ENCODE measurements around the gene RPS19BP1. TPM values are rescaled to one million over a fixed set of nuclear protein-coding genes. Genes with fewer than 3 reads are reported as not detected.

RPS19BP1 gene, protein sequence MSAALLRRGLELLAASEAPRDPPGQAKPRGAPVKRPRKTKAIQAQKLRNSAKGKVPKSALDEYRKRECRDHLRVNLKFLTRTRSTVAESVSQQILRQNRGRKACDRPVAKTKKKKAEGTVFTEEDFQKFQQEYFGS
- total RNA-seq = 20.0 TPM
- 147 TPM for polyA plus RNA-seq

DNA sequence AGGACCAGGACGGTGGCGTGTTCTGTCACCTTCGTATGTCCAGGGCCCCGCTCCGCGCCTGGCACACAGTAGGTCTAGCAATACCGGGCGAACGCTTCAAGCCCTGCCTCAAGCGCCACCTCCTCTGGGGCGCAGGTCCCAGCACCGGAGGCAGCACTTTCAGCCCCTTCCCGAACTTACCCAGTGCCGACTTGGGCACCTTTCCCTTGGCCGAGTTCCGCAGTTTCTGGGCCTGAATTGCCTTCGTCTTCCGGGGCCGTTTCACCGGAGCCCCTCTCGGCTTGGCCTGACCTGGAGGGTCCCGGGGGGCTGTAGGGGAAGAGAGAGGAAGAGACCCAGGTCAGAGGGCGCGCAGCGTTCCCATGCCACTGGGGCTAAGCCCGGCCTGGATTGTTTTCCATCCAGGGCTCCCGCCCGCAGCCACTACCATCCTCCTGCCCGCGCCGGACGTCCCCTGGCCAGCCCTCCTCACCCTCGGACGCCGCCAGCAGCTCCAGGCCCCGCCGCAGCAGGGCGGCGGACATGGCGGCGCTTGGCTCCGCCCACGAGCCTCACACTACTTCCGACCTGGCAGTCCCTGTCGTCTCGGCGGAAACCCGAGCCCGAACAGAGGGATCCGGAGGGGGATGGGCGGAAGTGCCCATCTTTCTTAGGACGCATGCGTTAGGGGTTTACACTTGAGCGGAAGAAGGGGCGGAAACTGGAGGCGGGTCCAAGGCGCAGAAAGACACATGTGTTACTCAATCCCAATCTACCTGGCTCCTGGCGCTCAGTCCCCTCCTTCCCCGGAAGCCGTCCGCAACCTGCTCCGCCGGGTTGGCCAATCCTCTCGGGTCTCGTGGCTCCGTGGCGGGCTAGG, at the start of gene RPS19BP1:
Gene RPS19BP1 (minus strand): TSS at position 534 of the 859 bp plus-strand sequence. CDS start 10 bp downstream, at position 524.
- H3K27ac ChIP-seq (ENCODE audit: low read depth) = peak within 1 kb of the TSS; percentile 87
- peak within 1 kb of the TSS; percentile 75 for H3K4me3 ChIP-seq (ENCODE audit: low read depth, low read length)
- DNase-seq (ENCODE audit: extremely low spot score) = peak; percentile 98
- no peaks in the 10 kb centered on the region for H3K4me1 ChIP-seq (ENCODE audit: insufficient read depth)
- H3K36me3 ChIP-seq (ENCODE audit: insufficient read depth) = no peaks in the 10 kb centered on the region
- under 1% methylated on average over 67 of the region's 67 CpGs for WGBS

DNA sequence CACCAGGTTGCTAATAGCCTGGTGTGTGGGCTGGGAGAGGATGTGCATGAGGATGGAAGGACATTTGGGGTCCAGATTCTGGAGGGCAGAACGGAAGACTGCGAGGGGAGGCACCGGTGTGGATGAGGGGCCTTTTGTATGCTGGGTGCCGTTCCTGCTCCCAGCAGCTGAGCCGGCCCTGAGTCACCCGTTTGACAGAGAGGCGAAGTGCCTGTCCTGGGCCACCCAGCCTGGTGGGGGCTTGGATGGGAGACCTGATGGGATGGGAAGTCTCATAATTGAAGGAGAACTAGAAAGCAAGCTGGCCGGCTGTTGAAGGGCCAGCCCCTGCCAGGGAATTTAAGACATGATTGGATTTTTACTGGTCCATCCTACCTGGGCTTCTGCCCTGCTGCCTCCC, 48.8 kb upstream of the RPS19BP1 start:
- Histone ChIP-seq H3K27ac (ENCODE audit: low read depth) (no peak overlapping the region), H3K4me3 (ENCODE audit: low read depth, low read length) (no peak overlapping the region), H3K4me1 (ENCODE audit: insufficient read depth) (no peaks in the 10 kb centered on the region), H3K36me3 (ENCODE audit: insufficient read depth) (no peaks in the 10 kb centered on the region)
- WGBS = 91% methylated on average over 8 of the region's 8 CpGs
- DNase-seq (ENCODE audit: extremely low spot score) = no peak

DNA sequence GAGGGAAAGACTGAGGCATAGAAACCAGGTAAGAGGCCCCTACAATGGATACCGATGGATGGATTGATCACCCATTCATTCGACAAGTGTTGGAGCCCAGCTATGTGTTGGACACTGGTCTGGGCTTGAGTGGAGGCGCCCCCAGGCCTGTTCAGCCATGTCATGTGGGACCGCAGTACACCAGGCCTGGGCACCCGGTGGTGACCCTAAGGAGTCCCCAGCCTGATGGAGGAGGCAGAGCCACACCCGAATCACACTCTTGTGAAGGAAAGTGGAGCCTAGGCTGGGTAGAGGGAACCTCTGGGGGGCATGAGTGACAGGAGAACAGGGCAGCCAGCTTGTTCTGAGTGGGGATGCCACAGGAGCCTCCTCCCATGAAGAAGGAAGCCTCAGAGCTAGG, 48.2 kb upstream of the RPS19BP1 start:
- H3K4me1 ChIP-seq (ENCODE audit: insufficient read depth) = no peaks in the 10 kb centered on the region
- 94% methylated on average over 6 of the region's 6 CpGs for WGBS
- H3K27ac ChIP-seq (ENCODE audit: low read depth) = no peak overlapping the region
- no peak overlapping the region for H3K4me3 ChIP-seq (ENCODE audit: low read depth, low read length)
- H3K36me3 ChIP-seq (ENCODE audit: insufficient read depth) = no peaks in the 10 kb centered on the region
- DNase-seq (ENCODE audit: extremely low spot score) = no peak

DNA sequence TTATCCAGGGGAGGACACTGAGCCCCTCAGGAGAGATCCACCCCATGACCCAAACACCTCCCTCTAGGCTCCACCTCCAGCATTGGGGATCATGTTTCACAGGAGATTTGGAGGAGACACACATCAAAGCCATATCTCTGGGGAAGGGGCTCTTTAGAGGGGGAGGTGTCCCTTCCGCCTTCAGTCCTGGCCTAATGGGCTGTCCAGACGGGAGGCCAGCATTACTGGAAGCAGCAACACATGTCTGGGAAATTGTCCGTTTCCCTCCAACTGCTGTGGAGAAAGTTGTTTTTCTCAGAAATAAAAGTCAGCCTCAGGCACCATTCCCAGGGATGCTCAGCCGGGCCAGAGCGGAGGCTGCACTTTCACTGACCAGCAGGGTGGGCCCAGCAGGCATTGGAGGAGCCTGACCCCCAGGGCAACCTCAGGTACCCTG, 47.5 kb upstream of the RPS19BP1 start:
- no peak overlapping the region for H3K4me3 ChIP-seq (ENCODE audit: low read depth, low read length)
- H3K4me1 ChIP-seq (ENCODE audit: insufficient read depth) = no peaks in the 10 kb centered on the region
- no peak for DNase-seq (ENCODE audit: extremely low spot score)
- H3K27ac ChIP-seq (ENCODE audit: low read depth) = no peak overlapping the region
- 50% methylated on average over 5 of the region's 5 CpGs for WGBS
- H3K36me3 ChIP-seq (ENCODE audit: insufficient read depth) = no peaks in the 10 kb centered on the region

DNA sequence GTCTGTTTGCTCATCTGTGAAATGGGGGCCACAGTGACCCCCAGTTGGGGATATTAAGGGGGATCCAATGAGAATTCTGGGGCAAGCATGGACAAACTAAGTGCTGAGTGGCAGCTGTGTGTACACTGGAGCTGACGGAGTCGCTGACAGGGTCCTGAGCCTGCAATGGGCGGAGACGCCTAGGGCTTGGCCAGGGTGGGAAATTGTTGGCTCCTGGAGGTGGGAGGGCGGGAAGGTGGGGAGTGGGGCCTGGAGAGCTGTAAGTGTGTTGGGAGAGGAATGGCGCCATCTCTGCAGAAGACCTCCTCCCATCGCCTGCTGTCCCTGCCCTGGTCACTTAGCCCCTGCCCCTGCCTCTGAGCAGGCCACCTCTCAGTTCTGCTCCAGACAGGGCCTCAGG, 45.4 kb upstream of the RPS19BP1 start:
- no peak overlapping the region for H3K4me3 ChIP-seq (ENCODE audit: low read depth, low read length)
- no peaks in the 10 kb centered on the region for H3K36me3 ChIP-seq (ENCODE audit: insufficient read depth)
- H3K4me1 ChIP-seq (ENCODE audit: insufficient read depth) = no peaks in the 10 kb centered on the region
- WGBS = 89% methylated on average over 7 of the region's 7 CpGs
- no peak overlapping the region for H3K27ac ChIP-seq (ENCODE audit: low read depth)
- no peak for DNase-seq (ENCODE audit: extremely low spot score)

DNA sequence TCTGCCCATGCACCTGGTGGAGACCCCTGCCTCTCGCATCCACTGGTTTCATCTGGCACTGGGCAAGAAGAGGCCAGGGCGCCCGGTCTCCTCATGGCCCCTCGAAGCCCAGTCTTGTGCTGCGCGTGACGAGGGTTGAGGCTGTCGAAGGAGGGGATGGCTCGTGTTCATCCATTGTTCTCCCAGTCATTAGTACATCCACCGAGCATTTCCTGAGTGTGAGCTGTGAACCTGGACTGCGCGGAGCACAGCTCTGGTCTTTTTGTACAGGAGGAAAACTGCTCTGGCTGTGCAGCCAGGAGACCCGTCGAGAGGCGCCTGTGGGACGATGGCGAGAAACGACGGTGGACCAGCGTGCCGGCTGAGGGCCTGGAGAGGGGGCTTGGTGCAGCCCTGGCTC, 44.8 kb upstream of the RPS19BP1 start:
- Histone ChIP-seq H3K36me3 (ENCODE audit: insufficient read depth) (no peaks in the 10 kb centered on the region), H3K4me1 (ENCODE audit: insufficient read depth) (no peaks in the 10 kb centered on the region), H3K27ac (ENCODE audit: low read depth) (no peak overlapping the region), H3K4me3 (ENCODE audit: low read depth, low read length) (no peak overlapping the region)
- WGBS = 80% methylated on average over 21 of the region's 21 CpGs
- no peak for DNase-seq (ENCODE audit: extremely low spot score)

DNA sequence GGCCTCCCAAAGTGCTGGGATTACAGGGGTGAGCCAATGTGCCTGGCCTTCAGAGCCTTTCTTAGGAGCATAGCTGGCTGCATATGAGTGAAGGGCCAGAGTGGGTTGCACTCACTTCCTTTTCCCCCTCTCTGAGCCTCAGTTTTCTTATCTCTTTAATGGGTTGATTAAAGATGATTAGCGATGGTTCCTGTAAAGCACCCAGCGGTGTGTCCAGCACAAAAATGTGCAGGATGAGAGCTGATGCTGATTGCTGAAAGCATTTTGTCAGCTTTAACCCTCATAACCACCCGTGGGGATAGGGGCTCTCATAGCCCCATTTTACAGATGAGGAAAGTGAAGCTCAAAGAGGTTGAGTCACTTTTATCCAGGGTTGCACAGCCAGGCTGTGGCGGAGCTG, 43.5 kb upstream of the RPS19BP1 start:
- DNase-seq (ENCODE audit: extremely low spot score) = no peak
- no peaks in the 10 kb centered on the region for H3K4me1 ChIP-seq (ENCODE audit: insufficient read depth)
- H3K27ac ChIP-seq (ENCODE audit: low read depth) = no peak overlapping the region
- no peak overlapping the region for H3K4me3 ChIP-seq (ENCODE audit: low read depth, low read length)
- WGBS = 89% methylated on average over 4 of the region's 4 CpGs
- H3K36me3 ChIP-seq (ENCODE audit: insufficient read depth) = no peaks in the 10 kb centered on the region

DNA sequence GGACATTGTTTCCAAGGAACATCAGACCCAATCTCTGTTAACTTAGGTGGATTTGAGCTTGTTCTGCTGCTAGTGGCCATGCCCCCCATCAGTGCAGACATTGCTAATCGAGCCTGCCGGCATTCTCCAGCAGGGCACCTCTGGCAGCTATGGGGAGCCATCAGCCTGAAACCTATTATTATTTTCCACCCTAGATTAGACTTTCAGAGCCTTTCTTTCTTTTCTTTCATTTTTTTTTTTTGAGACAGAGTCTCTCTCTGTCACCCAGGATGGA, 42.9 kb upstream of the RPS19BP1 start:
- Histone ChIP-seq H3K4me1 (ENCODE audit: insufficient read depth) (no peaks in the 10 kb centered on the region), H3K36me3 (ENCODE audit: insufficient read depth) (no peaks in the 10 kb centered on the region), H3K27ac (ENCODE audit: low read depth) (no peak overlapping the region), H3K4me3 (ENCODE audit: low read depth, low read length) (no peak overlapping the region)
- no peak for DNase-seq (ENCODE audit: extremely low spot score)
- WGBS = 90% methylated on average over 2 of the region's 2 CpGs

DNA sequence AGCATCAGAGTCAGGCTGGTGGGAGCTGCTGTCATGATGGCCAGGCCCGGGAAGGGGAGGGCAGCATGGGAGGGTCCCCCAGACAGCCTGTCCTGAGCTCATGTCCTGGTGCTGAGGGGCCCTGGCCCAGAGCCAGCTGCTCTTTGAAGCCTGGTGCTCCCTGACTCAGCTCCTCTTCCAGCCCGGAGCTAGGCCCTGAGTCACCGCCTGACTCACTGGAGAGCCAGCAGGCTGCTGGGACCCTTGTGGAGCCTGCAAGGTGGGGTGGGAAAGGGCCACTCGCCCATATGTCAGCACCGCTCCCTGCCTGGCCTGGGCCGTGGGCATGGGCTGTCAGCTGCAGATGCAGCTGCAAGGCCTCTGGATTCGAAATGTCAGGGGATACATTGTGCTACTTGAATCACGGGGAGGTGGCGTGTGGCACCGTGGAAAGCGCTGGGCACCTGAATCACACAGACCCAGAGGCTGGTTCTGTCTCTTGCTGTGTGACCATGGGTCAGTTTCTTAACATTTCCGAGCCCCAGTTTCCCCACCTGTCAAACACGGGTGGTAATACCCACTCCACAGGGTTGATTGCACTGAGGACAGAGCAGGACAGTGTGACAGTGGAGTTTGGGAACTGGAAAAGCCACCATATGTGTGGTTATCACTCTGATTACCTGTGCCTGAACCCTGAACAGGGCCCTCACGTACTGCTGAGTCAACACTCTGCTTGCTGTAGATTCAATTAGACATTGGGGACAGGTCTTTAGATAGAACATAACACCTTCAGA, 42.4 kb upstream of the RPS19BP1 start:
- DNase-seq (ENCODE audit: extremely low spot score) = no peak
- no peak overlapping the region for H3K27ac ChIP-seq (ENCODE audit: low read depth)
- 84% methylated on average over 14 of the region's 14 CpGs for WGBS
- no peak overlapping the region for H3K4me3 ChIP-seq (ENCODE audit: low read depth, low read length)
- no peaks in the 10 kb centered on the region for H3K4me1 ChIP-seq (ENCODE audit: insufficient read depth)
- no peaks in the 10 kb centered on the region for H3K36me3 ChIP-seq (ENCODE audit: insufficient read depth)

DNA sequence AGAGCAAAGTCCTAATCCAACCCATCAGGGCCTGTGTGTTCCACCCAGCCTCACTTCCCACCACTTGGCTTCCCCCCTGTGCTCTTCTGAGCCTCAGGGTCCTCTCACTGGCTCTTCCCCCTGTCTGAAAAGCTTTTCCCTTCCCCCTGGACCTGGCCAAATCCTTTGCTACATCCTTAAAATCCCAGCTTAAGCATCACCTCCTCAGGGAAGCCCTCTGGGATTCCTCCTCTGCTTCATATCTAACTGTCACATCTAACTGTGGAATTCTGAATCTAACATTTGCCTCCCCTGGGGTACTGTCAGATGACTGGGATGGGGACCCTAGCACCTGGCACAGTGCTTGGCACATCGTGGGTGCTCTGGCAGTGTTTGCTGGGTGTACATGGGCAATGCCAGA, 39.0 kb upstream of the RPS19BP1 start:
- Histone ChIP-seq H3K27ac (ENCODE audit: low read depth) (no peak overlapping the region), H3K4me3 (ENCODE audit: low read depth, low read length) (no peak overlapping the region), H3K36me3 (ENCODE audit: insufficient read depth) (no peaks in the 10 kb centered on the region), H3K4me1 (ENCODE audit: insufficient read depth) (no peaks in the 10 kb centered on the region)
- WGBS = 74% methylated on average over 1 of the region's 1 CpG
- no peak for DNase-seq (ENCODE audit: extremely low spot score)

DNA sequence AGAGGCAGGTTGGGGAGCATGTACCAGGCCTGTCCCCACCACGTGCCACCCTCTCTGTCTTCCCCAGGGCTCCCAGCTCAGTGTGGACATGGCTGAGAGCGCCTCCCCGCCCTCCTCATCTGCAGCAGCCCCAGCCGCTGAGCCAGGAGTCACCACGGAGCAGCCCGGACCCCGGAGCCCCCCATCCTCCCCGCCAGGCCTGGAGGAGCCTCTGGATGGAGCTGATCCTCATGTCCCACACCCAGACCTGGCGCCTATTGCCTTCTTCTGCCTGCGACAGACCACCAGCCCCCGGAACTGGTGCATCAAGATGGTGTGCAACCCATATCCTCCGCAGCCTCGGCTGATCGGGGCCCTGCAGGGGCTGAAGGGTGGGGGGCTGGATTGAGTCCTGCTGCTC, 38.1 kb upstream of the RPS19BP1 start, which contains the start of gene CACNA1I:
Gene CACNA1I (plus strand): TSS at position 89 of the 400 bp plus-strand sequence. CDS start 0 bp downstream, at position 89.
- H3K4me1 ChIP-seq (ENCODE audit: insufficient read depth) = no peaks in the 10 kb centered on the region
- H3K36me3 ChIP-seq (ENCODE audit: insufficient read depth) = no peaks in the 10 kb centered on the region
- H3K27ac ChIP-seq (ENCODE audit: low read depth) = no peak within 1 kb of the TSS
- WGBS = 77% methylated on average over 14 of the region's 14 CpGs
- H3K4me3 ChIP-seq (ENCODE audit: low read depth, low read length) = no peak within 1 kb of the TSS
- no peak for DNase-seq (ENCODE audit: extremely low spot score)

DNA sequence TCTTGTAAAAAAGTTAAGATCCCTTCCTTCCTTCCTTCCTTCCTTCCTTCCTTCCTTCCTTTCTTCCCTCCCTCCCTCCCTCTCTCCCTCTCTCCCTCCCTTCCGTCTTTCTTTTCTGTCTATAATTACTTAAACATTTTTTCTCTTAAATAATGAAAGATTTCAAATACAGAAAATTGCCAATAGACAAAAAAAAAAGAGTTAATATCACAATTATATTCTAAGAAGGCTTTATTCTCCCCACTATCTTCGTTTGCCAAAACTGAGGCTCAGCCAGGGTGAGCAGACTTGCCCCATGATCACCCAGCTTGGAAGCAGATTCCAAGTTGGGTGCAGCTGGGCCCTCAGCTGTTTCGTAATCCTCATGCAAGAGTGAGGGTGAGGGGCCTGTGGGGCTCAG, 37.7 kb upstream of the RPS19BP1 start:
- no peak overlapping the region for H3K4me3 ChIP-seq (ENCODE audit: low read depth, low read length)
- no peak overlapping the region for H3K27ac ChIP-seq (ENCODE audit: low read depth)
- H3K36me3 ChIP-seq (ENCODE audit: insufficient read depth) = no peaks in the 10 kb centered on the region
- no peak for DNase-seq (ENCODE audit: extremely low spot score)
- no peaks in the 10 kb centered on the region for H3K4me1 ChIP-seq (ENCODE audit: insufficient read depth)
- WGBS = 79% methylated on average over 3 of the region's 3 CpGs

DNA sequence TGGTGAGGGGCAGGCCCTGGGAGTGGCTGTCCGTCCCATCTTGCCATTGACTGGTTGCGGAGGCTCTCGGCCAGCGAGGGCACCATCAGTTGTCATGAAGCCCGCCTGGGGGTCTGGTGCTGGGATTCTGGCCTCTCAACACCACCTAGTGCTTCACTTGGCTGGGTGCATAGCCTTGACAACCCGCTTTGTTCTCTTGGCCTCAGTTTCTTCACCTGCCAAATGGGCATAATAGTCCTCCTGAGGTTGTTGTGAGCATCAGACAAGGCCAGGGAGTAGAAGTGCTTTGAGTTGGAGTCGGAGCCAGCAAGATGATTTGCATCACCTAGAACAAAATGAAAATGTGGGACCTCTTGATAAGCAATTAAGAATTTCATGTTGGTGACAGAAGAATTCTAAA, 36.5 kb upstream of the RPS19BP1 start:
- Histone ChIP-seq H3K4me3 (ENCODE audit: low read depth, low read length) (no peak overlapping the region), H3K4me1 (ENCODE audit: insufficient read depth) (no peaks in the 10 kb centered on the region), H3K36me3 (ENCODE audit: insufficient read depth) (no peaks in the 10 kb centered on the region)

More for the DNA sequence above, 36.5 kb upstream of the RPS19BP1 start:
- DNase-seq (ENCODE audit: extremely low spot score) = no peak
- WGBS = 93% methylated on average over 7 of the region's 7 CpGs
- H3K27ac ChIP-seq (ENCODE audit: low read depth) = no peak overlapping the region
